HepG2 (cell line): Measurements from ENCODE around the gene CDKN2C. TPM values are rescaled to one million over a fixed set of nuclear protein-coding genes. Genes with fewer than 3 reads are reported as not detected.
A peak's percentile ranks its signal among the peaks of the same experiment; 100 is the strongest.

Source experiments
- CCDC6 ChIP-seq: sonication (generic); formaldehyde crosslinking; IDR thresholded peaks from 2 replicates; pipeline ENCODE4 v1.8.1; 2022; ENCODE audit warnings: mild to moderate bottlenecking, missing genetic modification reagents, moderate library complexity
- JUNB ChIP-seq: sonication (generic); formaldehyde crosslinking; IDR thresholded peaks from 2 replicates; pipeline ENCODE4 v1.8.0; 2022; ENCODE audit warnings: missing genetic modification reagents, mild to moderate bottlenecking, borderline replicate concordance
- RFXANK ChIP-seq: IDR thresholded peaks from 2 replicates; pipeline ENCODE4 v1.6.1; 2016
- SOX13 ChIP-seq, 3 experiments: fragments of 450-650 bp in 1 of 3; sonication (generic) in 1 of 3; formaldehyde crosslinking in 1 of 3; IDR thresholded peaks in 2 of 3; conservative IDR thresholded peaks in 1 of 3; 2 replicates each; pipeline versions ENCODE4 v1.5.0 to v1.6.1; 2016 to 2020; ENCODE audit warnings: antibody characterized with exemption in 1 of 3, mild to moderate bottlenecking in 1 of 3, missing compliant biosample characterization in 1 of 3, missing genetic modification reagents in 1 of 3, moderate library complexity in 1 of 3
- ZGPAT ChIP-seq: IDR thresholded peaks from 2 replicates; pipeline ENCODE4 v1.6.1; 2016; ENCODE audit warnings: mild to moderate bottlenecking
- ZNF256 ChIP-seq: sonication (generic); formaldehyde crosslinking; conservative IDR thresholded peaks from 2 replicates; pipeline ENCODE4 v1.4.0; 2020; ENCODE audit warnings: missing genetic modification reagents
- ZNF318 ChIP-seq: sonication (generic); formaldehyde crosslinking; IDR thresholded peaks from 2 replicates; pipeline ENCODE4 v1.4.0; 2020; ENCODE audit warnings: mild to moderate bottlenecking, missing genetic modification reagents
- ZNF570 ChIP-seq: sonication (generic); formaldehyde crosslinking; IDR thresholded peaks from 2 replicates; pipeline ENCODE4 v1.4.0; 2020; ENCODE audit warnings: mild to moderate bottlenecking, missing genetic modification reagents, borderline replicate concordance
- ZNF782 ChIP-seq: sonication (generic); formaldehyde crosslinking; IDR thresholded peaks from 2 replicates; pipeline ENCODE4 v1.4.0; 2020; ENCODE audit warnings: missing genetic modification reagents, mild to moderate bottlenecking, borderline replicate concordance
- ZNF850 ChIP-seq: sonication (generic); formaldehyde crosslinking; conservative IDR thresholded peaks from 2 replicates; pipeline ENCODE4 v1.9.0; 2021; ENCODE audit warnings: mild to moderate bottlenecking, missing genetic modification reagents
- ZNF883 ChIP-seq: sonication (generic); formaldehyde crosslinking; IDR thresholded peaks from 2 replicates; pipeline ENCODE4 v1.5.1; 2020; ENCODE audit warnings: mild to moderate bottlenecking, missing genetic modification reagents; ENCODE audit errors: not compliant biosample characterization
- ZSCAN30 ChIP-seq: sonication (generic); formaldehyde crosslinking; IDR thresholded peaks from 2 replicates; pipeline ENCODE4 v1.5.0; 2020; ENCODE audit warnings: mild to moderate bottlenecking, missing genetic modification reagents
- polyA plus RNA-seq, 8 experiments: library from polyadenylated mRNA; depleted of rRNA in 3 of 8; stranded (reverse) in 7 of 8; unstranded in 1 of 8; fragments of >200 nt; fragmentation: Illumina TruSeq in 4 of 8; extraction: Trizol in 4 of 8; gene quantifications; 2 replicates each; pipeline versions ENCODE4 v1.2.1 to v1.2.3, GENCODE V29; 2011 to 2016; ENCODE audit warnings: low read depth in 4 of 8, missing spikeins in 1 of 8, mixed read lengths in 1 of 8; ENCODE audit not compliant: insufficient read depth in 1 of 8
- total RNA-seq, 5 experiments: library from RNA; depleted of rRNA; stranded (reverse); fragments of >200 nt; fragmentation: Illumina TruSeq; extraction: Trizol; gene quantifications; 2 replicates each; pipeline ENCODE4 v1.2.3, GENCODE V29; 2016; ENCODE audit warnings: low read depth in 1 of 5
- TF ChIP-seq, protein P1 (sequence below): sonication (generic); formaldehyde crosslinking; IDR thresholded peaks from 2 replicates; pipeline ENCODE4 v1.4.0; 2020; ENCODE audit warnings: missing genetic modification reagents
- TF ChIP-seq, protein P2 (sequence below): sonication (generic); formaldehyde crosslinking; IDR thresholded peaks from 2 replicates; pipeline ENCODE4 v1.5.1; 2020; ENCODE audit warnings: missing genetic modification reagents, mild to moderate bottlenecking, borderline replicate concordance

CDKN2C gene
- total and polyA plus RNA-seq, 2 of the 13 experiments (the other 11 are each of a cell fraction or from before 2014, with no cell fraction given) = 7.8 to 13.7 TPM

DNA sequence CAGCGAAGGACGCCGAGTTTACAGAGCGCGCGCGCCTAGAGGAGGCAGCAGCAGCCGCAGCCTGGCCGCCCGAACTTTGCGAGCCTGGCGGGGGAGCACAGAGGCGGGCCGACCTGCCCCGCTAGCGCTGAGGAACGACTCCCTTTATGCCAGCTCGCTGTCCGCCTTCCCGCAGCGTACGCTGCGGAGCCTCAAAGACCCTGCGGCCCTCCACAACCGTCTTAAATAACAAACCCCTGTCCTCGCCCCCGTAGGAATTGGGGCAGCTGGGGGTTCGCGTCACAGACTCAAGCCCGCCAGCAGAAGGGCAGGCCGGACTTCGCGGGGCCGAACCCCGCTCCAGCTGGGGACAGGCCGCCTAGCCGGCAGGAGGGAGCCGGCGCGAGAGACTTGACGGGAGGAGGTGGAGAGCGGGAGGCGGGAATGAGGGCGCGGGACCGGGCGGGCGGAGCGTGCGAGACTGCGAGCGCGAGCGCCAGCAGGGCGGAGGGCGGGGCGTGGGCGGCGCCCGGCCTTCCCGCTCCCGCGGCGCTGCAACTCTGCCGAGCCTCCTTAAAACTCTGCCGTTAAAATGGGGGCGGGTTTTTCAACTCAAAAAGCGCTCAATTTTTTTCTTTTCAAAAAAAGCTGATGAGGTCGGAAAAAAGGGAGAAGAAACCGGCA, 1.8 kb upstream of the CDKN2C start (continued):
- TF ChIP-seq SOX13 (IDR thresholded peaks at IDR 0.05) (no peak), SOX13 (CRISPR knock-in tag; conservative IDR thresholded peaks at IDR 0.05 in 1 of 2, IDR thresholded peaks at IDR 0.05 in 1 of 2) (peak in 1 of 2 experiments; percentile 12; a peak in 1 of 4 replicates), ZGPAT (CRISPR knock-in tag) (peak; percentile 73), ZNF570 (CRISPR knock-in tag) (peak; percentile 50; the same call in 1 of the 2 replicates), ZNF883 (CRISPR knock-in tag) (peak; percentile 71), CCDC6 (peak; percentile 65), ZNF256 (no peak), ZNF782 (CRISPR knock-in tag) (peak; percentile 81; the same call in 1 of the 2 replicates), ZNF850 (CRISPR knock-in tag) (no peak), RFXANK (CRISPR knock-in tag) (0 out of 2 replicates have a peak, but pooled peaks have one; percentile 60), JUNB (CRISPR knock-in tag) (peak; percentile 52), ZNF318 (no peak), ZSCAN30 (no peak)
- TF ChIP-seq, protein P1, sequence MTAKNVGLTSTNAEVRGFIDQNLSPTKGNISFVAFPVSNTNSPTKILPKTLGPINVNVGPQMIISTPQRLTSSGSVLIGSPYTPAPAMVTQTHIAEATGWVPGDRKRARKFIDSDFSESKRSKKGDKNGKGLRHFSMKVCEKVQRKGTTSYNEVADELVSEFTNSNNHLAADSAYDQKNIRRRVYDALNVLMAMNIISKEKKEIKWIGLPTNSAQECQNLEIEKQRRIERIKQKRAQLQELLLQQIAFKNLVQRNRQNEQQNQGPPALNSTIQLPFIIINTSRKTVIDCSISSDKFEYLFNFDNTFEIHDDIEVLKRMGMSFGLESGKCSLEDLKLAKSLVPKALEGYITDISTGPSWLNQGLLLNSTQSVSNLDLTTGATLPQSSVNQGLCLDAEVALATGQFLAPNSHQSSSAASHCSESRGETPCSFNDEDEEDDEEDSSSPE (CRISPR knock-in tag) = peak; percentile 92
- TF ChIP-seq, protein P2, sequence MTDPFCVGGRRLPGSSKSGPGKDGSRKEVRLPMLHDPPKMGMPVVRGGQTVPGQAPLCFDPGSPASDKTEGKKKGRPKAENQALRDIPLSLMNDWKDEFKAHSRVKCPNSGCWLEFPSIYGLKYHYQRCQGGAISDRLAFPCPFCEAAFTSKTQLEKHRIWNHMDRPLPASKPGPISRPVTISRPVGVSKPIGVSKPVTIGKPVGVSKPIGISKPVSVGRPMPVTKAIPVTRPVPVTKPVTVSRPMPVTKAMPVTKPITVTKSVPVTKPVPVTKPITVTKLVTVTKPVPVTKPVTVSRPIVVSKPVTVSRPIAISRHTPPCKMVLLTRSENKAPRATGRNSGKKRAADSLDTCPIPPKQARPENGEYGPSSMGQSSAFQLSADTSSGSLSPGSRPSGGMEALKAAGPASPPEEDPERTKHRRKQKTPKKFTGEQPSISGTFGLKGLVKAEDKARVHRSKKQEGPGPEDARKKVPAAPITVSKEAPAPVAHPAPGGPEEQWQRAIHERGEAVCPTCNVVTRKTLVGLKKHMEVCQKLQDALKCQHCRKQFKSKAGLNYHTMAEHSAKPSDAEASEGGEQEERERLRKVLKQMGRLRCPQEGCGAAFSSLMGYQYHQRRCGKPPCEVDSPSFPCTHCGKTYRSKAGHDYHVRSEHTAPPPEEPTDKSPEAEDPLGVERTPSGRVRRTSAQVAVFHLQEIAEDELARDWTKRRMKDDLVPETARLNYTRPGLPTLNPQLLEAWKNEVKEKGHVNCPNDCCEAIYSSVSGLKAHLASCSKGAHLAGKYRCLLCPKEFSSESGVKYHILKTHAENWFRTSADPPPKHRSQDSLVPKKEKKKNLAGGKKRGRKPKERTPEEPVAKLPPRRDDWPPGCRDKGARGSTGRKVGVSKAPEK (CRISPR knock-in tag) = no peak
